ENCODE measurements around the gene HLA-DMB. TPM values are rescaled to one million over a fixed set of nuclear protein-coding genes. Genes with fewer than 3 reads are reported as not detected.

Gene HLA-DMB
- total RNA-seq, 4 donors from 2014 or later = 16.9 to 29.4 (median 22.4) TPM

- H3K36me3 ChIP-seq = no peaks in the 10 kb centered on the region
- peak overlapping the region; percentile 98 to 100 for H3K27ac ChIP-seq
- peak; percentile 83 to 96 for DNase-seq
- H3K9me3 ChIP-seq = no peaks in the 10 kb centered on the region
- H3K4me3 ChIP-seq = peak overlapping the region; percentile 84 to 87
- H3K4me1 ChIP-seq = peaks cover 0 to 8% of the 10 kb centered on the region in 2 donors
- TF ChIP-seq CTCF (IDR thresholded peaks at IDR 0.05) (peak; percentile 37 to 63 (median 43)), POLR2A (IDR thresholded peaks at IDR 0.05) (peak; percentile 18 to 62)
- H3K27me3 ChIP-seq = no peaks in the 10 kb centered on the region
- intact Hi-C loops (cut with DNase I; ENCODE audit: low total_unique reads) = no loop called here
These were observed 29.0 kb upstream of the HLA-DMB start for GRCh38 chr6:32969685-32970412.

GRCh38 chr6:32968867-32969684 lies 28.2 kb upstream of the HLA-DMB start:
- peak; percentile 70 to 74 for DNase-seq
- Histone ChIP-seq H3K27me3 (no peaks in the 10 kb centered on the region), H3K9me3 (no peaks in the 10 kb centered on the region), H3K4me1 (peaks cover 0 to 5% of the 10 kb centered on the region in 2 donors), H3K36me3 (no peaks in the 10 kb centered on the region), H3K4me3 (peak overlapping the region; percentile 84 to 87), H3K27ac (peak overlapping the region; percentile 98 to 100)
- intact Hi-C loops (cut with DNase I; ENCODE audit: low total_unique reads) = no loop called here
- TF ChIP-seq CTCF (IDR thresholded peaks at IDR 0.05) (peak in 1 of 4 experiments; percentile 15), POLR2A (IDR thresholded peaks at IDR 0.05) (no peak)

DNA sequence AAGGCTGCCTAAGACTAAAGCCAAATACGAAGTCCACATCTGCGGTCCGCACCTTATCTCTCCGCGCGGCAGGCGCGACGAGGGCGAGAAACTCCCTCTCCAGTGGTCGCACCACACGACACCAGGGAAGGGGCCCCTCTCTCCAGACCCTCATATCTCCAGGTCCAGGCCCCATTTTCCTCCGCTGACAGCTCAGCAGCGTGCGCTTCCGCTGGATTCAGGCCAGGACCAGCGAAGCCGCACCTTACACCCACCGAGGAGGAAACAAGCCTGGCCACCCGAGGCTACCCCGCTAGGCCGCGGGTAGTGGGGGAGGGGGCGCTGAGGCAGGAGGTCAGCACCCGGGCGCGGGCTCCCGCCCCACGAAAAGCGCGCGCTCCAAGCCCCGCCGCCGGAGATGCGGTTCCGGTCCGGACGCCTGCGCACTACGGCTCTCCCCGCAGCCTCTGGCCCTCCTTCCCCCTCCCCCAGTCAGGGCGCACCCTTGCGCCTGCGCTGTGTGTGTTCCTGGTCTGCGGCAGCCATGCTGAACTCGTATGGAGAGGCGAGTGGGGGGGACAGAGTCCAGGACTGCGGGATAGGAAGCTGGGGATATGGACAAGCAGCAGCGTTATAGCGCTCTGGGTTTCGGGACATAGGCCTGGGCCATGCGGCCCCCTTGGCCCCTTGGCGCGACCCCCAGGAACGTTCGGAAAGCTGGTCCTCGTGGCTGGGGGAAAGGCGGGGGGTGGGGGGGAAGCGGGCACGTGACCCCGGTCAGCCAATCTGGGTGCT lies 27.5 kb upstream of the HLA-DMB start, which contains the start of gene BRD2:
BRD2 (plus strand) TSS at position 502 of the 774 bp plus-strand sequence. CDS start 4,305 bp downstream, outside the sequence.
- Histone ChIP-seq H3K4me3 (peak within 1 kb of the TSS; percentile 84 to 87), H3K27me3 (no peaks in the 10 kb centered on the region), H3K36me3 (no peaks in the 10 kb centered on the region), H3K4me1 (peaks cover 0 to 5% of the 10 kb centered on the region in 2 donors), H3K9me3 (no peaks in the 10 kb centered on the region), H3K27ac (peak within 1 kb of the TSS; percentile 98 to 100)
- peak; percentile 96 to 98 for DNase-seq
- intact Hi-C loops (cut with DNase I; ENCODE audit: low total_unique reads) = no loop called here
- TF ChIP-seq POLR2A (IDR thresholded peaks at IDR 0.05) (peak; percentile 88 to 97), CTCF (IDR thresholded peaks at IDR 0.05) (peak in 2 of 4 experiments; percentile 13 to 23)

DNA sequence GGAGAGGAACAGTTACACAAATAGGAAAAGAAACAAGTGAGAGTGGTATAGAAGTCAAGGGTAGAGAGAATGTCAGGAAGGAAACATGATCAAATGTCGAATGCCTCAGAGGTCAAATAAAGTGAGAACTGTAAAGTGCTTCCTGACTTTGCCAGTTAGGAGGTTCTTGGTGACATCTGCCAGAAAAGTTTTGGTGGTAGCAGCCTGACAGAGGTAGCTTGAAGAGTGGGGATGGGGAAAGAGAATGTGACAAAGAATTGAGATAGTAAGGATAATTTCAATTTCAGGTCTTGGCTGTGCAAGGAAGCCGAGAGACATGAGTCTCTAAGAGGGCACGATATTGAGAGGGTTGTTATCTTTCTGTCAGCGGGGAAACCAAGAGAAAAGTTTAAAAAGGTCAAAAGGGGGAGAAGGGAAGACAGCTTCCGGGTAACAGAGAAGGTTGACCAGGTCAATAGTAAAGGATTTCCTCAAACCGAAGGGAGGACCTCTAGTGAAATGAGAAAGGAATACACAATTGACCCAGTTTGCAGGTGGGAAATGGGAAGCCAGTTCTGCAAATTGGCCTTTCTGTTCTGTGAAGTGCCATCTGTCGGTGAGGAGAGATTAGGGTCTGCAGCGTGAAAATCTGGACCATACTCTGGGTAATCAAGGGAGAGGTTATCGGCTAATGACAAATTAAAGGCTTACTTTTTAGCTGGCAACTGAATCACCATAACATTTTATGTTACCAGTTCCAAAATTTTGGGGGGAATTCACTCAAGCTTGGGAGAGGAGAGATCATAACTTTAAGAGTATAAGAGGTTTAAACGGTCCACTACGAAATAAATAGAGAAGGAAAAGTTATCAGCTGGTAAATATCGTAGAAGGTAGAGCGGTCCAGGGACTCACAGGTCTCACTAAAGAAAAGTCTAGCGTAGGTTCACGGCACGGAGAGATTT lies 26.6 kb upstream of the HLA-DMB start:
- no peaks in the 10 kb centered on the region for H3K27me3 ChIP-seq
- DNase-seq = no peak
- H3K4me1 ChIP-seq = peaks cover 0 to 5% of the 10 kb centered on the region in 2 donors
- H3K9me3 ChIP-seq = no peaks in the 10 kb centered on the region
- peak overlapping the region; percentile 98 to 100 for H3K27ac ChIP-seq
- intact Hi-C loops (cut with DNase I; ENCODE audit: low total_unique reads) = no loop called here
- peak overlapping the region; percentile 84 to 87 for H3K4me3 ChIP-seq
- TF ChIP-seq POLR2A (IDR thresholded peaks at IDR 0.05) (no peak), CTCF (IDR thresholded peaks at IDR 0.05) (peak; percentile 48 to 55 (median 54))
- H3K36me3 ChIP-seq = no peaks in the 10 kb centered on the region

Data from uterus (tissue), 4 donors.